ENCODE data around the gene FIGN.

The FIGN gene

GRCh38 chr2:163553601-163554000 lies 182.2 kb downstream of the FIGN start:
- H3K36me3 ChIP-seq (ENCODE audit: insufficient read depth, low read length) = no peaks in the 10 kb centered on the region
- H3K4me1 ChIP-seq (ENCODE audit: insufficient read depth, low read length, severe bottlenecking) = no peaks in the 10 kb centered on the region
- H3F3A ChIP-seq (ENCODE audit: insufficient read depth, low read length) = no peaks in the 10 kb centered on the region
- H3K9me3 ChIP-seq (ENCODE audit: low read length) = no peaks in the 10 kb centered on the region
- H4K20me1 ChIP-seq (ENCODE audit: insufficient read depth, low read length) = no peaks in the 10 kb centered on the region
- H3K9me2 ChIP-seq (ENCODE audit: low read depth, low read length) = no peaks in the 10 kb centered on the region
- no peak overlapping the region for H3K4me2 ChIP-seq (ENCODE audit: low read length)
- no peak for TF ChIP-seq EZH2 (IDR thresholded peaks at IDR 0.05; ENCODE audit: borderline replicate concordance, low read length)
- TF ChIP-seq CTCF (IDR thresholded peaks at IDR 0.05; ENCODE audit: low read length) = no peak
- no peaks in the 10 kb centered on the region for H3K79me2 ChIP-seq (ENCODE audit: insufficient read depth, low read length)
- no peak overlapping the region for H3K4me3 ChIP-seq (ENCODE audit: low read depth, low read length, poor library complexity, severe bottlenecking)
- no peak overlapping the region for H3K27ac ChIP-seq (ENCODE audit: low read depth, low read length, poor library complexity, severe bottlenecking)
- H3K27me3 ChIP-seq (ENCODE audit: insufficient read depth, low read length) = no peaks in the 10 kb centered on the region
- no peak overlapping the region for H2AFZ ChIP-seq (ENCODE audit: low read length)
- H3K9ac ChIP-seq (ENCODE audit: low read length) = no peak overlapping the region

GRCh38 chr2:163552758-163553157 lies 183.1 kb downstream of the FIGN start:
- Histone ChIP-seq H3F3A (ENCODE audit: insufficient read depth, low read length) (no peaks in the 10 kb centered on the region), H3K4me3 (ENCODE audit: low read depth, low read length, poor library complexity, severe bottlenecking) (no peak overlapping the region), H2AFZ (ENCODE audit: low read length) (no peak overlapping the region), H3K9me2 (ENCODE audit: low read depth, low read length) (no peaks in the 10 kb centered on the region), H3K4me1 (ENCODE audit: insufficient read depth, low read length, severe bottlenecking) (no peaks in the 10 kb centered on the region), H3K9me3 (ENCODE audit: low read length) (no peaks in the 10 kb centered on the region), H3K27me3 (ENCODE audit: insufficient read depth, low read length) (no peaks in the 10 kb centered on the region), H3K27ac (ENCODE audit: low read depth, low read length, poor library complexity, severe bottlenecking) (no peak overlapping the region), H3K79me2 (ENCODE audit: insufficient read depth, low read length) (no peaks in the 10 kb centered on the region), H3K4me2 (ENCODE audit: low read length) (no peak overlapping the region), H3K9ac (ENCODE audit: low read length) (no peak overlapping the region), H3K36me3 (ENCODE audit: insufficient read depth, low read length) (no peaks in the 10 kb centered on the region), H4K20me1 (ENCODE audit: insufficient read depth, low read length) (no peaks in the 10 kb centered on the region)
- no peak for TF ChIP-seq EZH2 (IDR thresholded peaks at IDR 0.05; ENCODE audit: borderline replicate concordance, low read length)
- no peak for TF ChIP-seq CTCF (IDR thresholded peaks at IDR 0.05; ENCODE audit: low read length)

GRCh38 chr2:163551616-163552373 lies 184.0 kb downstream of the FIGN start:
- no peaks in the 10 kb centered on the region for H4K20me1 ChIP-seq (ENCODE audit: insufficient read depth, low read length)
- no peaks in the 10 kb centered on the region for H3K36me3 ChIP-seq (ENCODE audit: insufficient read depth, low read length)
- no peaks in the 10 kb centered on the region for H3K79me2 ChIP-seq (ENCODE audit: insufficient read depth, low read length)
- no peak overlapping the region for H3K27ac ChIP-seq (ENCODE audit: low read depth, low read length, poor library complexity, severe bottlenecking)
- H2AFZ ChIP-seq (ENCODE audit: low read length) = no peak overlapping the region
- H3K9me3 ChIP-seq (ENCODE audit: low read length) = no peaks in the 10 kb centered on the region
- H3K9ac ChIP-seq (ENCODE audit: low read length) = no peak overlapping the region
- H3K27me3 ChIP-seq (ENCODE audit: insufficient read depth, low read length) = no peaks in the 10 kb centered on the region
- TF ChIP-seq CTCF (IDR thresholded peaks at IDR 0.05; ENCODE audit: low read length) (no peak), EZH2 (IDR thresholded peaks at IDR 0.05; ENCODE audit: borderline replicate concordance, low read length) (no peak)
- H3K9me2 ChIP-seq (ENCODE audit: low read depth, low read length) = no peaks in the 10 kb centered on the region
- H3K4me2 ChIP-seq (ENCODE audit: low read length) = no peak overlapping the region
- H3K4me1 ChIP-seq (ENCODE audit: insufficient read depth, low read length, severe bottlenecking) = no peaks in the 10 kb centered on the region
- no peak overlapping the region for H3K4me3 ChIP-seq (ENCODE audit: low read depth, low read length, poor library complexity, severe bottlenecking)
- no peaks in the 10 kb centered on the region for H3F3A ChIP-seq (ENCODE audit: insufficient read depth, low read length)
